Neural cell (in vitro differentiated cells): Measurements from ENCODE around the gene DNAAF9.

ENCODE experiments used
- EP300 ChIP-seq: fragments of 450-650 bp; conservative IDR thresholded peaks from 2 replicates; pipeline ENCODE4 v1.6.1; 2014; ENCODE audit warnings: antibody characterized with exemption, mild to moderate bottlenecking, moderate library complexity; ENCODE audit not compliant: poor library complexity, severe bottlenecking
- TF ChIP-seq, protein P1 (sequence below): fragments of 450-650 bp; IDR thresholded peaks from 2 replicates; pipeline ENCODE4 v1.5.1; 2014; ENCODE audit warnings: antibody characterized with exemption, mild to moderate bottlenecking, moderate library complexity; ENCODE audit not compliant: poor library complexity, severe bottlenecking

DNA sequence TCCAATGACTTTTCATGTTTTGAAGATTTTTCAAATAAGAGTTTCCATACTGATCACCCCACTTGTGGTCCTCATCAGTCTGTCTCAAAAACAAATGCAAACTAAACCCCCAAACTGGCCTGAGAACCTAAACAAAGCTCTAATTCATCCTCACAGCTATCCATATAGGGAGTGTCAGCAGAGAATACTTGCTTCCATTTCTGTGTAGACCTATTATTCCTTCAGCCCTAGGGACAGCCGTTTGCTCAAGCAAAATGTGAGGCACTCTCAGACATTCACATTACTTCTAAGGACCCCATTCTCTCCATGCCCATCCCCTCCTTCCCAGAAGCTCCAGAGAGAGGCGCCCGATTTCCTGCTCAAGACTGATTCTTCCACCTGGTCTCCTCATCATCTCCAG lies 24.6 kb downstream of the DNAAF9 start:
- TF ChIP-seq, protein P1, sequence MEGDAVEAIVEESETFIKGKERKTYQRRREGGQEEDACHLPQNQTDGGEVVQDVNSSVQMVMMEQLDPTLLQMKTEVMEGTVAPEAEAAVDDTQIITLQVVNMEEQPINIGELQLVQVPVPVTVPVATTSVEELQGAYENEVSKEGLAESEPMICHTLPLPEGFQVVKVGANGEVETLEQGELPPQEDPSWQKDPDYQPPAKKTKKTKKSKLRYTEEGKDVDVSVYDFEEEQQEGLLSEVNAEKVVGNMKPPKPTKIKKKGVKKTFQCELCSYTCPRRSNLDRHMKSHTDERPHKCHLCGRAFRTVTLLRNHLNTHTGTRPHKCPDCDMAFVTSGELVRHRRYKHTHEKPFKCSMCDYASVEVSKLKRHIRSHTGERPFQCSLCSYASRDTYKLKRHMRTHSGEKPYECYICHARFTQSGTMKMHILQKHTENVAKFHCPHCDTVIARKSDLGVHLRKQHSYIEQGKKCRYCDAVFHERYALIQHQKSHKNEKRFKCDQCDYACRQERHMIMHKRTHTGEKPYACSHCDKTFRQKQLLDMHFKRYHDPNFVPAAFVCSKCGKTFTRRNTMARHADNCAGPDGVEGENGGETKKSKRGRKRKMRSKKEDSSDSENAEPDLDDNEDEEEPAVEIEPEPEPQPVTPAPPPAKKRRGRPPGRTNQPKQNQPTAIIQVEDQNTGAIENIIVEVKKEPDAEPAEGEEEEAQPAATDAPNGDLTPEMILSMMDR, result no peak
- TF ChIP-seq EP300, result no peak
